PC-3 (cell line): ENCODE data around the gene NCS1. TPM values are rescaled to one million over a fixed set of nuclear protein-coding genes. Genes with fewer than 3 reads are reported as not detected.

Experiments
- ATAC-seq: fragments of 200-7000 bp; cut with Tn5 transposase; 2 replicates; pipeline ENCODE4 v1.9.1; 2020; ENCODE audit warnings: mild to moderate bottlenecking, moderate library complexity
- BruUV-seq: library from RNA; stranded (reverse); fragments of 400-500 nt; replicated peaks from 2 replicates; lab custom pipeline; 2021; lab: Mats Ljungman, UMichigan
- CTCF ChIA-PET: fragments of 300-600 bp; sonication (Branson Sonifier 250); formaldehyde crosslinking; loops from one replicate; lab custom pipeline; 2022; ENCODE audit warnings: antibody characterized with exemption; lab: Charles Lee
- POLR2A ChIA-PET: fragments of 300-600 bp; sonication (Branson Sonifier 250); formaldehyde crosslinking; loops from one replicate; lab custom pipeline; 2022; ENCODE audit warnings: antibody characterized with exemption; ENCODE audit not compliant: unreplicated experiment; lab: Charles Lee
- DNase-seq: peaks from one replicate; pipeline ENCODE4 v3.0.0-alpha.2; 2015
- H2AFZ ChIP-seq: fragments of 300-600 bp; sonication (generic); 2 replicates; pipeline ENCODE4 v1.6.0; 2016; ENCODE audit warnings: antibody characterized with exemption, low read length
- H3F3A ChIP-seq: fragments of 300-600 bp; sonication (generic); one replicate; pipeline ENCODE4 v1.6.0; 2017; ENCODE audit warnings: antibody characterized with exemption, low read length, control low read depth, mild to moderate bottlenecking; ENCODE audit not compliant: unreplicated experiment
- H3K27ac ChIP-seq: fragments of 300-600 bp; sonication (generic); 2 replicates; pipeline ENCODE4 v1.5.1; 2016; ENCODE audit warnings: mild to moderate bottlenecking, low read length
- H3K27me3 ChIP-seq: fragments of 300-600 bp; sonication (generic); 2 replicates; pipeline ENCODE4 v1.6.1; 2016; ENCODE audit warnings: low read length, mixed read lengths
- H3K36me3 ChIP-seq: fragments of 300-600 bp; sonication (generic); 2 replicates; pipeline ENCODE4 v1.6.1; 2016; ENCODE audit warnings: low read depth, mixed run types, low read length, mixed read lengths
- H3K4me1 ChIP-seq: fragments of 300-600 bp; sonication (generic); 2 replicates; pipeline ENCODE4 v1.5.1; 2016; ENCODE audit warnings: low read length; ENCODE audit not compliant: insufficient read depth
- H3K4me2 ChIP-seq: fragments of 300-600 bp; sonication (generic); 2 replicates; pipeline ENCODE4 v1.6.0; 2016; ENCODE audit warnings: low read length
- H3K4me3 ChIP-seq: fragments of 300-600 bp; sonication (generic); 2 replicates; pipeline ENCODE4 v1.5.1; 2016; ENCODE audit warnings: mild to moderate bottlenecking, low read length, mixed read lengths
- H3K79me2 ChIP-seq: fragments of 300-600 bp; sonication (generic); 2 replicates; pipeline ENCODE4 v1.6.1; 2017; ENCODE audit warnings: low read length, mixed read lengths
- H3K9ac ChIP-seq: fragments of 300-600 bp; sonication (generic); 2 replicates; pipeline ENCODE4 v1.6.0; 2016; ENCODE audit warnings: mild to moderate bottlenecking, low read length
- H3K9me2 ChIP-seq: fragments of 300-600 bp; sonication (generic); replicated peaks from 2 replicates; pipeline ENCODE4 v1.6.1; 2016; ENCODE audit warnings: mixed run types, low read length, mixed read lengths
- H3K9me3 ChIP-seq: fragments of 300-600 bp; sonication (generic); 2 replicates; pipeline ENCODE4 v1.6.1; 2016; ENCODE audit warnings: low read length, mixed read lengths
- H4K20me1 ChIP-seq: fragments of 300-600 bp; sonication (generic); 2 replicates; pipeline ENCODE4 v1.6.1; 2016; ENCODE audit warnings: low read length, mixed read lengths
- EZH2 ChIP-seq: fragments of 300-600 bp; sonication (generic); IDR thresholded peaks from one replicate; pipeline ENCODE4 v1.6.1; 2017; ENCODE audit warnings: antibody characterized with exemption, mild to moderate bottlenecking, low read length; ENCODE audit not compliant: unreplicated experiment
- EZH2phosphoT487 ChIP-seq: fragments of 300-600 bp; sonication (generic); IDR thresholded peaks from 2 replicates; pipeline ENCODE4 v1.6.1; 2018; ENCODE audit warnings: mild to moderate bottlenecking, antibody characterized with exemption, low read length, borderline replicate concordance
- intact Hi-C: fragments of 100-400 bp; cut with micrococcal nuclease; formaldehyde crosslinking; loops from 2 replicates; pipeline ENCODE4 v1.9.0; 2023
- total RNA-seq: library from RNA; depleted of rRNA; stranded (reverse); fragments of >200 nt; gene quantifications from 2 replicates; pipeline ENCODE4 v1.2.3, GENCODE V29; 2014
- TF ChIP-seq, protein P1 (sequence below): fragments of 300-600 bp; sonication (generic); conservative IDR thresholded peaks from 2 replicates; pipeline ENCODE4 v1.5.1; 2017; ENCODE audit warnings: antibody characterized with exemption, low read depth, mild to moderate bottlenecking, low read length

NCS1 gene
- total RNA-seq, 1 experiment from 2014 or later: 14.0 TPM

DNA sequence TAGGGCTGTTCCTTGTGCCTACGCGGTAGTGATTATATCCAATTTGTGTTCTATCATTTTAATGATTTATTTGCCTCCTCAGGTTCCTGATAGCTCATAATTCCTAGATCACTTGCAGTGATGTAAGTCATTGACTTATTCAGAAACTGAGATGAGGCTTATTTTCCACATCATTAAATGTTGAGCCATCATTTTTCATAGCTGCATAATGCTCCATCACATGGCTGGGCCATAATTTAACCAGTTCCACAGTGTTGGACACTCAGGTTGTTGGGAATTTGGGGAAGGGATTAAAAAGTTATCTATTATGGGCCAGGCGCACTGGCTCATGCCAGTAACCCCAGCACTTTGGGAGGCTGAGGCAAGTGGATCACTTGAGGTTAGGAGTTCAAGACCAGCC, 57.6 kb downstream of the NCS1 start:
- H3K4me3 ChIP-seq: no peak overlapping the region
- H3K4me1 ChIP-seq: no peaks in the 10 kb centered on the region
- no peaks in the 10 kb centered on the region for H3K27me3 ChIP-seq
- no peak overlapping the region for H3K9ac ChIP-seq
- no peak overlapping the region for H3K4me2 ChIP-seq
- no peak for ATAC-seq
- TF ChIP-seq EZH2phosphoT487: no peak
- TF ChIP-seq, protein P1, sequence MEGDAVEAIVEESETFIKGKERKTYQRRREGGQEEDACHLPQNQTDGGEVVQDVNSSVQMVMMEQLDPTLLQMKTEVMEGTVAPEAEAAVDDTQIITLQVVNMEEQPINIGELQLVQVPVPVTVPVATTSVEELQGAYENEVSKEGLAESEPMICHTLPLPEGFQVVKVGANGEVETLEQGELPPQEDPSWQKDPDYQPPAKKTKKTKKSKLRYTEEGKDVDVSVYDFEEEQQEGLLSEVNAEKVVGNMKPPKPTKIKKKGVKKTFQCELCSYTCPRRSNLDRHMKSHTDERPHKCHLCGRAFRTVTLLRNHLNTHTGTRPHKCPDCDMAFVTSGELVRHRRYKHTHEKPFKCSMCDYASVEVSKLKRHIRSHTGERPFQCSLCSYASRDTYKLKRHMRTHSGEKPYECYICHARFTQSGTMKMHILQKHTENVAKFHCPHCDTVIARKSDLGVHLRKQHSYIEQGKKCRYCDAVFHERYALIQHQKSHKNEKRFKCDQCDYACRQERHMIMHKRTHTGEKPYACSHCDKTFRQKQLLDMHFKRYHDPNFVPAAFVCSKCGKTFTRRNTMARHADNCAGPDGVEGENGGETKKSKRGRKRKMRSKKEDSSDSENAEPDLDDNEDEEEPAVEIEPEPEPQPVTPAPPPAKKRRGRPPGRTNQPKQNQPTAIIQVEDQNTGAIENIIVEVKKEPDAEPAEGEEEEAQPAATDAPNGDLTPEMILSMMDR: no peak
- TF ChIP-seq EZH2: no peak
- peaks cover 17% of the 10 kb centered on the region; the same call in 1 of the 2 replicates for H3K36me3 ChIP-seq
- ChIA-PET POLR2A (no interaction called here), CTCF (no interaction called here)
- no peaks in the 10 kb centered on the region for H3K79me2 ChIP-seq
- no peaks in the 10 kb centered on the region for H3F3A ChIP-seq
- no peaks in the 10 kb centered on the region for H3K9me2 ChIP-seq
- intact Hi-C loops: no loop called here
- no peak overlapping the region for H3K27ac ChIP-seq
- no peak overlapping the region for H2AFZ ChIP-seq
- no peaks in the 10 kb centered on the region for H3K9me3 ChIP-seq
- H4K20me1 ChIP-seq: no peaks in the 10 kb centered on the region
- BruUV-seq: no TSS peak
- no peak for DNase-seq

DNA sequence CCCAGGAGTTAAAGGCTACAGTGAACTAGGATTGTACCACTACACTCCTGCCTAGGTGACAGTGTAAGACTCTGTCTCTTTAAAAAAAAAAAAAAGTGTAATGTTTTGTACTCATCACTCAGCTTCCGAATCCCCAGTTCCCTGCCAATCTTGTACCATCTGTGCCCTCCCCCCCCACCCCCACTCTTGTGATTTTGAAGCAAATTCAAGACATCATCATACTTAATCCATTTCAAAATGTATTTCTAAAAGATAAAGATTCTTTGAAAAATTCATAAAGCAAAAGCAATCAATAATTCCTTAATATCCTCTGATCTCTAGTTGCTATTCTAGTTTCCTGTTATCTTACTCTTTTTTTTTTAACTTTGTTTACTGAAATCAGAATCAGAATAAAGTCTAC, 58.4 kb downstream of the NCS1 start:
- Histone ChIP-seq H3K27ac (no peak overlapping the region), H2AFZ (no peak overlapping the region), H3K27me3 (no peaks in the 10 kb centered on the region), H3K4me2 (no peak overlapping the region), H3K9me3 (no peaks in the 10 kb centered on the region), H3K79me2 (no peaks in the 10 kb centered on the region), H3F3A (no peaks in the 10 kb centered on the region), H3K9me2 (no peaks in the 10 kb centered on the region), H3K36me3 (peaks cover 17% of the 10 kb centered on the region; the same call in 1 of the 2 replicates), H3K4me1 (no peaks in the 10 kb centered on the region), H3K4me3 (no peak overlapping the region), H3K9ac (no peak overlapping the region), H4K20me1 (no peaks in the 10 kb centered on the region)
- TF ChIP-seq EZH2phosphoT487: no peak
- no peak for TF ChIP-seq EZH2
- TF ChIP-seq, protein P1: no peak
- BruUV-seq: no TSS peak
- POLR2A ChIA-PET: no interaction called here
- intact Hi-C loops: no loop called here
- DNase-seq: no peak
- no peak for ATAC-seq
- CTCF ChIA-PET: no interaction called here

DNA sequence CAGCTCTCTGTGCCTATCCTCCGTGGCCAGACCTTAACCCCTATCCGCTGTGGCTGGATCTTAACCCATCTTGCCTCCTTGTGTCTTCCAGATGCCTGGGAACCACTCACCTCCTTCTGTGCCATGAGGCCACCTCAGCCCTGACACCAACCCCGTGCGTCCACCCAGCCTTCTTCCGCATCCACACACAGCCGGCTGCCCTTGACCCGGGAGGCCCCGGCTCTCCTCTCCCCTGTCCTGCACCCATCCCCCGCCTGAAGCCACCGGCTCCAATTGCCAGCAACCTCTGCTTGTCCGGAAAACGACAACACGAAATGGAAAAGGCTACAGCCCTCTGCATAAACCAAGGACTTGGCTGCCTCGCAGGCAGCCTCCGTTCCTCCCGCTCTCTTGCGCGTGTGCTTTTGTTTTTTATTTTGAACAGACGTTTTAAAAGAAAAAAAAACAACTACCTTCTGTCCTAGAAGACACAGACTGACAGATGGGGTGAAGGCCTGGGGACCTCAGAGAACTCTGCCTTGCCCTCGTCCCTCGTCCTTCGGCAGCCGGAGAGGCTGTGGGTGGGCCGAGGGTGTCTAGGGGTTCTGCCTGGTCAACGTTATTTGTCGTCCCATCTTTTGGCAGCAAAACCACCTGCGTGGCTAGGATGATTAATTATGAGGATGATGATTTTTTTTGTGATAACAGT, 60.8 kb downstream of the NCS1 start:
- no peak overlapping the region for H3K4me2 ChIP-seq
- H3K9me2 ChIP-seq: no peaks in the 10 kb centered on the region
- DNase-seq: no peak
- H3K9me3 ChIP-seq: no peaks in the 10 kb centered on the region
- ATAC-seq: no peak
- POLR2A ChIA-PET: no interaction called here
- intact Hi-C loops: no loop called here
- H3K4me3 ChIP-seq: no peak overlapping the region
- no peak overlapping the region for H3K9ac ChIP-seq
- H3K27ac ChIP-seq: no peak overlapping the region
- CTCF ChIA-PET: no interaction called here
- H3K79me2 ChIP-seq: no peaks in the 10 kb centered on the region
- peaks cover 6% of the 10 kb centered on the region; the same call in 1 of the 2 replicates for H3K36me3 ChIP-seq
- H3K4me1 ChIP-seq: no peaks in the 10 kb centered on the region
- no peaks in the 10 kb centered on the region for H3F3A ChIP-seq
- no TSS peak for BruUV-seq
- H2AFZ ChIP-seq: no peak overlapping the region
- TF ChIP-seq EZH2phosphoT487: no peak
- TF ChIP-seq EZH2: no peak
- no peaks in the 10 kb centered on the region for H4K20me1 ChIP-seq
- no peaks in the 10 kb centered on the region for H3K27me3 ChIP-seq
